ENCODE data around the gene MGME1. TPM values are rescaled to one million over a fixed set of nuclear protein-coding genes. Genes with fewer than 3 reads are reported as not detected.
A peak's percentile ranks its signal among the peaks of the same experiment; 100 is the strongest.

Gene MGME1
- total RNA-seq, 4 donors from 2014 or later, result 11.2 to 18.9 (median 12.0) TPM

GRCh38 chr20:17969884-17970409 lies 1.1 kb downstream of the MGME1 start:
- Histone ChIP-seq H3K4me3 (peak overlapping the region; percentile 83 to 93 (median 90)), H3K9me3 (no peaks in the 10 kb centered on the region), H3K27me3 (no peaks in the 10 kb centered on the region), H3K27ac (peak overlapping the region; percentile 94 to 98 (median 98)), H3K36me3 (no peaks in the 10 kb centered on the region), H3K4me1 (peaks cover 14 to 76% (median 41%) of the 10 kb centered on the region in 3 donors)
- WGBS, 2 donors, result 5 to 6% methylated on average over 9 of the region's 9 CpGs
- TF ChIP-seq CTCF (IDR thresholded peaks at IDR 0.05), result no peak
- TF ChIP-seq POLR2A (IDR thresholded peaks at IDR 0.05), result peak in 1 of 4 donors; percentile 33
- no peak for DNase-seq
- intact Hi-C loops (cut with DNase I), result no loop called here

- intact Hi-C loops (cut with DNase I), result no loop called here
- peak overlapping the region; percentile 63 to 98 (median 96) for H3K27ac ChIP-seq
- WGBS, 2 donors, result 20 to 27% methylated on average over 6 to 7 of the region's 7 CpGs
- H3K9me3 ChIP-seq, result no peaks in the 10 kb centered on the region
- no peak for DNase-seq
- peaks cover 14 to 61% (median 36%) of the 10 kb centered on the region in 3 donors for H3K4me1 ChIP-seq
- H3K4me3 ChIP-seq, result peak overlapping the region in 3 of 4 donors; percentile 6 to 90 (median 83)
- peaks cover 0 to 14% (median 0%) of the 10 kb centered on the region in 3 donors for H3K36me3 ChIP-seq
- TF ChIP-seq POLR2A (IDR thresholded peaks at IDR 0.05), result no peak
- TF ChIP-seq CTCF (IDR thresholded peaks at IDR 0.05), result no peak
- H3K27me3 ChIP-seq, result no peaks in the 10 kb centered on the region
Measured at GRCh38 chr20:17971300-17972013, 2.6 kb downstream of the MGME1 start.

GRCh38 chr20:17972121-17972520 lies 3.3 kb downstream of the MGME1 start:
- Histone ChIP-seq H3K27me3 (no peaks in the 10 kb centered on the region), H3K36me3 (peaks cover 0 to 21% (median 0%) of the 10 kb centered on the region in 3 donors), H3K27ac (peak overlapping the region in 3 of 4 donors; percentile 94 to 98 (median 98)), H3K9me3 (no peaks in the 10 kb centered on the region), H3K4me3 (peak overlapping the region in 3 of 4 donors; percentile 6 to 90 (median 83)), H3K4me1 (peaks cover 9 to 55% (median 36%) of the 10 kb centered on the region in 3 donors)
- no peak for DNase-seq
- intact Hi-C loops (cut with DNase I), result no loop called here
- TF ChIP-seq POLR2A (IDR thresholded peaks at IDR 0.05) (no peak), CTCF (IDR thresholded peaks at IDR 0.05) (no peak)
- WGBS, 2 donors, result 27 to 37% methylated on average over 2 of the region's 2 CpGs

DNA sequence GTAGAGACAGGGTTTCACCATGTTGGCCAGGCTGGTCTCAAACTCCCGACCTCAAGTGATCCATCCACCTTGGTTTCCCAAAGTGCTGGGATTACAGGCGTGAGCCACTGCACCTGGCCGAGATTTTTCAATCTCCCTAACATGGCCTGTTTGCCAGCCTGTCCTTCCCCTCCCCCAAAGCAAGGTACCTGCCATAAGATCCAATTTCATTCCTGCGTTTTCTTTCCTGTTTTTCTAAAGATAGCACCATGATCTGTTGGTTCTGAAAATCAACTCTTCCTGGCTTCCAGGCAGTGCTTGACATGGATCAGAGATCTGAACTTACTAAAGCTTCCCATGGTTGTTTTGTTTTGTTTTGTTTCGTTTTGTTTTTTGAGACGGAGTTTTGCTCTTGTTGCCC lies 7.5 kb downstream of the MGME1 start:
- H3K4me3 ChIP-seq, result no peak overlapping the region
- intact Hi-C loops (cut with DNase I), result no loop called here
- 79 to 93% methylated on average over 6 of the region's 6 CpGs for WGBS, 2 donors
- no peaks in the 10 kb centered on the region for H3K9me3 ChIP-seq
- H3K27me3 ChIP-seq, result no peaks in the 10 kb centered on the region
- TF ChIP-seq POLR2A (IDR thresholded peaks at IDR 0.05), result no peak
- TF ChIP-seq CTCF (IDR thresholded peaks at IDR 0.05), result no peak
- DNase-seq, result no peak
- H3K36me3 ChIP-seq, result peaks cover 0 to 61% (median 0%) of the 10 kb centered on the region in 3 donors
- no peak overlapping the region for H3K27ac ChIP-seq
- H3K4me1 ChIP-seq, result peaks cover 8 to 32% (median 23%) of the 10 kb centered on the region in 3 donors

- Histone ChIP-seq H3K4me1 (no peaks in the 10 kb centered on the region), H3K27ac (no peak overlapping the region), H3K27me3 (no peaks in the 10 kb centered on the region), H3K4me3 (no peak overlapping the region), H3K36me3 (peaks cover 0 to 74% (median 10%) of the 10 kb centered on the region in 3 donors), H3K9me3 (no peaks in the 10 kb centered on the region)
- intact Hi-C loops (cut with DNase I), result no loop called here
- no peak for DNase-seq
- WGBS, 2 donors, result 87 to 88% methylated on average over 7 of the region's 7 CpGs
- no peak for TF ChIP-seq POLR2A (IDR thresholded peaks at IDR 0.05)
- no peak for TF ChIP-seq CTCF (IDR thresholded peaks at IDR 0.05)
Measured at GRCh38 chr20:17985388-17986018, 16.7 kb downstream of the MGME1 start.
